Measurements from ENCODE around the gene NOL11. TPM values are rescaled to one million over a fixed set of nuclear protein-coding genes. Genes with fewer than 3 reads are reported as not detected.

NOL11 gene
- total RNA-seq, 1 experiment from 2014 or later, result 66.4 TPM

DNA sequence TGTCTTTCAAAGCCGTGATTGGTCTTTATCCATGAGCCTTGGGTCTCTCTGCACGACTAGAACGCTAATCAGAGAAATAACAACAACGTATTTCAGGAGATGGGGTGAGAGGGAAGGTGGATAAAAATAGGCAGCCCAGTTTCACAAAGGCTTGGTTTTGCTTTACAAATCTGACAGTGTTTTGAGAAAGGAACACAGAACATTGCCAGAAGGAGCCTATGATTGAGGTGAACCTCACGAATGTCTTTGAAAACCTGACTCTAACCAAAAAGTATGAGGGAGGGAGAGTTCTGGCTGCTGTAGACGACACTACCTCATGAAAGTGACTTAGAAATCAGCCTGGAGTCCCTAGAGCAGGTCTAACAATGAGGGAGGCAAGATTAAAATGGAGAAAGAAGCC, 38.0 kb upstream of the NOL11 start (continued):
- TF ChIP-seq, protein P1, sequence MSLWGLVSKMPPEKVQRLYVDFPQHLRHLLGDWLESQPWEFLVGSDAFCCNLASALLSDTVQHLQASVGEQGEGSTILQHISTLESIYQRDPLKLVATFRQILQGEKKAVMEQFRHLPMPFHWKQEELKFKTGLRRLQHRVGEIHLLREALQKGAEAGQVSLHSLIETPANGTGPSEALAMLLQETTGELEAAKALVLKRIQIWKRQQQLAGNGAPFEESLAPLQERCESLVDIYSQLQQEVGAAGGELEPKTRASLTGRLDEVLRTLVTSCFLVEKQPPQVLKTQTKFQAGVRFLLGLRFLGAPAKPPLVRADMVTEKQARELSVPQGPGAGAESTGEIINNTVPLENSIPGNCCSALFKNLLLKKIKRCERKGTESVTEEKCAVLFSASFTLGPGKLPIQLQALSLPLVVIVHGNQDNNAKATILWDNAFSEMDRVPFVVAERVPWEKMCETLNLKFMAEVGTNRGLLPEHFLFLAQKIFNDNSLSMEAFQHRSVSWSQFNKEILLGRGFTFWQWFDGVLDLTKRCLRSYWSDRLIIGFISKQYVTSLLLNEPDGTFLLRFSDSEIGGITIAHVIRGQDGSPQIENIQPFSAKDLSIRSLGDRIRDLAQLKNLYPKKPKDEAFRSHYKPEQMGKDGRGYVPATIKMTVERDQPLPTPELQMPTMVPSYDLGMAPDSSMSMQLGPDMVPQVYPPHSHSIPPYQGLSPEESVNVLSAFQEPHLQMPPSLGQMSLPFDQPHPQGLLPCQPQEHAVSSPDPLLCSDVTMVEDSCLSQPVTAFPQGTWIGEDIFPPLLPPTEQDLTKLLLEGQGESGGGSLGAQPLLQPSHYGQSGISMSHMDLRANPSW (CRISPR knock-in tag; conservative IDR thresholded peaks at IDR 0.05; ENCODE audit: low read depth), result no peak
- TF ChIP-seq ZBTB21 (CRISPR knock-in tag; IDR thresholded peaks at IDR 0.05; ENCODE audit: borderline replicate concordance) (no peak), OVOL2 (CRISPR knock-in tag; IDR thresholded peaks at IDR 0.05; ENCODE audit: borderline replicate concordance) (no peak), KAT7 (CRISPR knock-in tag; IDR thresholded peaks at IDR 0.05; ENCODE audit: borderline replicate concordance) (no peak), CREM (CRISPR knock-in tag; IDR thresholded peaks at IDR 0.05) (no peak), PREB (CRISPR knock-in tag; IDR thresholded peaks at IDR 0.05; ENCODE audit: borderline replicate concordance) (no peak)

DNA sequence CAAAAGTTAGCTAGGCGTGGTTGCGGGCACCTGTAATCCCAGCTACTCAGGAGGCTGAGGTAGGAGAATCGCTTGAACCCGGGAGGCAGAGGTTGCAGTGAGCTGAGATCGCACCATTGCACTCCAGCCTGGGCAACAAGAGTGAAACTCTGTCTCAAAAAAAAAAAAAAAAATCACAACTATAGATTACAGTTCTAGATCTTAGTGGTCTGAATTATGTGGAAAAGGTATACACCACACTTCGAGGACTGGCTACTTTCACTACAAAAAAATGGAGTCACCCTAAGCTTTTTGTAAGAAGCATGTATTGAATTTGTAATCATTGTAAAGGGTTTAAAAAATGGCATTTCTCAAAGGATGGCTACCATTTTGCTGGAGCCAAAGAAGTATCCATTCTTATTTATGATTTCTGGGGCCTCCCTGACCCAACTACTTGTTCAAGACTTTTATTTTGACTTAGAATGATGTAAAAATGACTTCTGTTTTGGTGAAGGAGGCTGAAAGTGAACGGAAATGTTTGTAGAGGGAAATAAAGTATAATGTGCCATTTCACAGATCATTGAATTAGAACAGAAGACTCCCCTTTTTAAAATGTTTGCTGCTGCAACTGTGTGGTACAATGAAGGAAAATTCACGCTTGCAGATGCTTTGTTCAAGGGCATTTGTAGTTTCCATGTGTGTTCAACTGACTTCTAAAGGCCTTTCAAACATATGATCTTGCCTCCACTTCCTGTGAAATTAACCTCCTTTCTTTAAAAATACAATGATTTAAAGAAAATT, 37.1 kb upstream of the NOL11 start:
- Mint-ChIP-seq H3K4me3 (no peak overlapping the region), H3K27ac (no peak overlapping the region), H3K4me1 (peaks cover 8% of the 10 kb centered on the region; the same call in 1 of the 2 replicates), H3K36me3 (peaks cover 7% of the 10 kb centered on the region; the same call in 1 of the 2 replicates), H3K27me3 (ENCODE audit: low read depth) (no peaks in the 10 kb centered on the region), H3K9me3 (no peaks in the 10 kb centered on the region)
- ATAC-seq (no peak), DNase-seq (ENCODE audit: low spot score) (no peak)
- no peak for TF ChIP-seq NFATC4 (CRISPR knock-in tag; IDR thresholded peaks at IDR 0.05)
- TF ChIP-seq ZNF263 (CRISPR knock-in tag; IDR thresholded peaks at IDR 0.05; ENCODE audit: low read depth), result no peak
- CTCF ChIA-PET, result interaction anchor here (0.7 kb wide), 2 partner anchors 306 to 676 kb away, joined by 4 read pairs; no protein-coding TSS in a partner anchor
- POLR2A ChIA-PET, result interaction anchor here (0.7 kb wide), 1 partner anchor 873 kb away, joined by 6 read pairs; no protein-coding TSS in a partner anchor

DNA sequence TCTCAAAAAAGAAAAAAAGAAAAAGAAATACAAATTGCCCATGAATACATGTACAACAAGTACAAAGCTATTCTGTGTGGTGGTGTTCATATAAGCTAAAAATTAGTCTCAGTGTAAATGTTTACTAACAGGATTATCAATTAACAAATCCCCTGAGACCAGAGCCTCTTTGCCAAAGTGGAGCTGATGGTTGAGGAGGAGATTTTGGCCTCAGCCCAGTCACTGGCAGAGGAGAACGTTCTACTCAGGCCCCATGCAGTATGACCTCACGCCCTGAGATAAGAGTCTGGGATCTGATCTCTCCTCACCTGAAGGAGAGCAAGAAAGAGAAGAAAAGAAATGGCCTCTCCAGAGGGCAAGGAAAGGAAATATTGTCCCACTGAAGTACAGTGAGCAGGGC, 35.5 kb upstream of the NOL11 start:
- no peak for ATAC-seq
- no peak overlapping the region for H3K4me3 Mint-ChIP-seq
- peak overlapping the region; percentile 60; the same call in 1 of the 2 replicates for H3K27ac Mint-ChIP-seq
- H3K4me1 Mint-ChIP-seq, result peaks cover 8% of the 10 kb centered on the region; the same call in 1 of the 2 replicates
- no peak for DNase-seq (ENCODE audit: low spot score)
- CTCF ChIA-PET, result interaction anchor here (0.6 kb wide), 2 partner anchors 98 to 135 kb away, joined by 3 read pairs; no protein-coding TSS in a partner anchor
- no peaks in the 10 kb centered on the region for H3K27me3 Mint-ChIP-seq (ENCODE audit: low read depth)
- H3K9me3 Mint-ChIP-seq, result no peaks in the 10 kb centered on the region
- POLR2A ChIA-PET, result no interaction called here
- TF ChIP-seq ZNF532 (CRISPR knock-in tag; IDR thresholded peaks at IDR 0.05; ENCODE audit: borderline replicate concordance) (no peak), CBFB (CRISPR knock-in tag; IDR thresholded peaks at IDR 0.05; ENCODE audit: low read depth) (no peak), E2F1 (CRISPR knock-in tag; IDR thresholded peaks at IDR 0.05) (no peak)
- TF ChIP-seq, protein P2, sequence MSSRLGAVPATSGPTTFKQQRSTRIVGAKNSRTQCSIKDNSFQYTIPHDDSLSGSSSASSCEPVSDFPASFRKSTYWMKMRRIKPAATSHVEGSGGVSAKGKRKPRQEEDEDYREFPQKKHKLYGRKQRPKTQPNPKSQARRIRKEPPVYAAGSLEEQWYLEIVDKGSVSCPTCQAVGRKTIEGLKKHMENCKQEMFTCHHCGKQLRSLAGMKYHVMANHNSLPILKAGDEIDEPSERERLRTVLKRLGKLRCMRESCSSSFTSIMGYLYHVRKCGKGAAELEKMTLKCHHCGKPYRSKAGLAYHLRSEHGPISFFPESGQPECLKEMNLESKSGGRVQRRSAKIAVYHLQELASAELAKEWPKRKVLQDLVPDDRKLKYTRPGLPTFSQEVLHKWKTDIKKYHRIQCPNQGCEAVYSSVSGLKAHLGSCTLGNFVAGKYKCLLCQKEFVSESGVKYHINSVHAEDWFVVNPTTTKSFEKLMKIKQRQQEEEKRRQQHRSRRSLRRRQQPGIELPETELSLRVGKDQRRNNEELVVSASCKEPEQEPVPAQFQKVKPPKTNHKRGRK (CRISPR knock-in tag; IDR thresholded peaks at IDR 0.05; ENCODE audit: borderline replicate concordance), result no peak
- peaks cover 3% of the 10 kb centered on the region; the same call in 1 of the 2 replicates for H3K36me3 Mint-ChIP-seq

All from WTC11 (cell line).